HCT116 (cell line): ENCODE measurements around the gene RCAN2.

ENCODE experiments used
- CTCF ChIP-seq, 3 experiments: fragments of 200-600 bp in 1 of 3; sonication (generic) in 1 of 3; IDR thresholded peaks in 2 of 3; conservative IDR thresholded peaks in 1 of 3; 2 replicates each; pipeline ENCODE4 v1.5.1; 2012 to 2017; ENCODE audit warnings: low read depth in 2 of 3, low read length in 2 of 3, antibody characterized with exemption in 1 of 3, borderline replicate concordance in 1 of 3, control low read depth in 1 of 3, mild to moderate bottlenecking in 1 of 3, mixed read lengths in 1 of 3, mixed run types in 1 of 3, moderate library complexity in 1 of 3; ENCODE audit not compliant: insufficient read depth in 1 of 3
- EZH2 ChIP-seq: fragments of 200-600 bp; sonication (generic); IDR thresholded peaks from 2 replicates; pipeline ENCODE4 v1.6.1; 2017; ENCODE audit warnings: antibody characterized with exemption, mixed run types
- MAX ChIP-seq: IDR thresholded peaks from 2 replicates; pipeline ENCODE4 v1.6.1; 2012
- POLR2A ChIP-seq: IDR thresholded peaks from 2 replicates; pipeline ENCODE4 v1.7.0; 2011; ENCODE audit warnings: borderline replicate concordance; ENCODE audit not compliant: insufficient read depth, insufficient read length; ENCODE audit errors: extremely low read depth
- TCF7L2 ChIP-seq: IDR thresholded peaks from 2 replicates; pipeline ENCODE4 v1.7.0; 2011; ENCODE audit warnings: borderline replicate concordance, inconsistent platforms; ENCODE audit not compliant: insufficient read depth, insufficient read length; ENCODE audit errors: extremely low read depth
- TF ChIP-seq, protein P1 (sequence below): IDR thresholded peaks from 2 replicates; pipeline ENCODE4 v1.6.1; 2012

- TF ChIP-seq MAX, result no peak
- TF ChIP-seq CTCF (IDR thresholded peaks at IDR 0.05 in 2 of 3, conservative IDR thresholded peaks at IDR 0.05 in 1 of 3; ENCODE audit: borderline replicate concordance in 1 of 3, insufficient read depth in 1 of 3, low read depth in 2 of 3, low read length in 2 of 3), result no peak
- no peak for TF ChIP-seq EZH2
- TF ChIP-seq, protein P1, sequence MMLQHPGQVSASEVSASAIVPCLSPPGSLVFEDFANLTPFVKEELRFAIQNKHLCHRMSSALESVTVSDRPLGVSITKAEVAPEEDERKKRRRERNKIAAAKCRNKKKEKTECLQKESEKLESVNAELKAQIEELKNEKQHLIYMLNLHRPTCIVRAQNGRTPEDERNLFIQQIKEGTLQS, result no peak
- no peak for TF ChIP-seq TCF7L2
- no peak for TF ChIP-seq POLR2A
Observed at GRCh38 chr6:46288835-46289234, 202.4 kb downstream of the RCAN2 start.
